Fibroblast of pulmonary artery (primary cell): ENCODE measurements around the gene TLL2.

Experiments
- DNase-seq: peaks from one replicate; pipeline ENCODE4 v3.0.0-alpha.2; 2010; ENCODE audit warnings: low read depth
- H3K4me3 ChIP-seq: replicated peaks from 2 replicates; pipeline ENCODE4 v1.5.1; 2011; ENCODE audit warnings: low read depth, mild to moderate bottlenecking, control low read depth, low read length, moderate library complexity
- TF ChIP-seq, protein P1 (sequence below): IDR thresholded peaks from 2 replicates; pipeline ENCODE4 v1.5.1; 2011; ENCODE audit warnings: mild to moderate bottlenecking, control low read depth, low read length, inconsistent platforms; ENCODE audit errors: missing control alignments

Gene TLL2

GRCh38 chr10:96427291-96427690 is 86.4 kb downstream of the TLL2 start:
- TF ChIP-seq, protein P1, sequence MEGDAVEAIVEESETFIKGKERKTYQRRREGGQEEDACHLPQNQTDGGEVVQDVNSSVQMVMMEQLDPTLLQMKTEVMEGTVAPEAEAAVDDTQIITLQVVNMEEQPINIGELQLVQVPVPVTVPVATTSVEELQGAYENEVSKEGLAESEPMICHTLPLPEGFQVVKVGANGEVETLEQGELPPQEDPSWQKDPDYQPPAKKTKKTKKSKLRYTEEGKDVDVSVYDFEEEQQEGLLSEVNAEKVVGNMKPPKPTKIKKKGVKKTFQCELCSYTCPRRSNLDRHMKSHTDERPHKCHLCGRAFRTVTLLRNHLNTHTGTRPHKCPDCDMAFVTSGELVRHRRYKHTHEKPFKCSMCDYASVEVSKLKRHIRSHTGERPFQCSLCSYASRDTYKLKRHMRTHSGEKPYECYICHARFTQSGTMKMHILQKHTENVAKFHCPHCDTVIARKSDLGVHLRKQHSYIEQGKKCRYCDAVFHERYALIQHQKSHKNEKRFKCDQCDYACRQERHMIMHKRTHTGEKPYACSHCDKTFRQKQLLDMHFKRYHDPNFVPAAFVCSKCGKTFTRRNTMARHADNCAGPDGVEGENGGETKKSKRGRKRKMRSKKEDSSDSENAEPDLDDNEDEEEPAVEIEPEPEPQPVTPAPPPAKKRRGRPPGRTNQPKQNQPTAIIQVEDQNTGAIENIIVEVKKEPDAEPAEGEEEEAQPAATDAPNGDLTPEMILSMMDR = no peak

GRCh38 chr10:96422525-96422924 is 91.2 kb downstream of the TLL2 start:
- TF ChIP-seq, protein P1 = no peak
- no peak overlapping the region for H3K4me3 ChIP-seq
- DNase-seq = no peak

More at GRCh38 chr10:96427291-96427690, 86.4 kb downstream of the TLL2 start:
- H3K4me3 ChIP-seq = no peak overlapping the region
- DNase-seq = no peak

- H3K4me3 ChIP-seq = no peak overlapping the region
- TF ChIP-seq, protein P1 = no peak
- DNase-seq = no peak
These were observed 91.7 kb downstream of the TLL2 start for GRCh38 chr10:96421995-96422394.

DNA sequence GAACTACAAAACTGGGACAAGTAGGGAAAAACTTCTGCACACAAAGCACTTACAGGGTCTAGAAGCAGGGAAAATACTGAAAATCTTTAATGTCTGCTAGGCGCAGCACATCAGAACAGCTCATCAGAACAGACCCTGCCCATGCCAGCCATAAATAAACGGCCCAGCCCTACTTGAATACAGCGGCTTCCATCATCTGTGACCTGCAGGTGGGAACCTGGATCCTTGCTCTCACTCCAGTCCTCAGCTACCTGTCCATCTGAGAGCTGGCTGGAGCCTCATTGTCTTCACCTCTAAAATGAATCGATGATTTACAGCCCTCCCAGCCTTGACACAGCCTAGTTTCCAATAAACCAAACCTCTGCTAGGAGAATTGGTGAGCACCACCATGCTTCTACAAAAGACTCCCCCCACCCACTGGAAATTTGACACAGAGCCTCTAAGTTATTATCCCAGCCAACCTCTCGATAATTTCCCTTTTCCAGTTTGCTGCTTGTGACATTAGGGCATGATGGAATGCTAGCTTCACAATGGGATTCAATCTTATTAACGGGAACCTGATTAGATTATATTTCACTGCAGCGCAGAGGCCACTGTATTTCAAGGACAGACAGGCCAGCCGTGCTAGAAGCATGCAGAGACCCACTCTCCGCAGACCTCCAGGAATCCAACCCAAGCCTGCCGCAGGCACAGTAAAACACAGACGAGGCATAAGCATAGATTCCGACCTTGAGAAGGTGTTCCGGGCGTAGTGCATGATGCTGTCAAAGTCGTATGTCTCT is 93.3 kb downstream of the TLL2 start:
- DNase-seq = no peak
- TF ChIP-seq, protein P1 = no peak
- no peak overlapping the region for H3K4me3 ChIP-seq

- DNase-seq = no peak
- H3K4me3 ChIP-seq = no peak overlapping the region
- TF ChIP-seq, protein P1 = no peak
These were observed 94.4 kb downstream of the TLL2 start for GRCh38 chr10:96419351-96419750.

GRCh38 chr10:96418582-96418981 is 95.1 kb downstream of the TLL2 start:
- DNase-seq = no peak
- H3K4me3 ChIP-seq = no peak overlapping the region
- TF ChIP-seq, protein P1 = no peak

GRCh38 chr10:96417441-96417840 is 96.3 kb downstream of the TLL2 start:
- H3K4me3 ChIP-seq = no peak overlapping the region
- TF ChIP-seq, protein P1 = no peak
- DNase-seq = no peak
